ENCODE data around the gene ATM.

DNA sequence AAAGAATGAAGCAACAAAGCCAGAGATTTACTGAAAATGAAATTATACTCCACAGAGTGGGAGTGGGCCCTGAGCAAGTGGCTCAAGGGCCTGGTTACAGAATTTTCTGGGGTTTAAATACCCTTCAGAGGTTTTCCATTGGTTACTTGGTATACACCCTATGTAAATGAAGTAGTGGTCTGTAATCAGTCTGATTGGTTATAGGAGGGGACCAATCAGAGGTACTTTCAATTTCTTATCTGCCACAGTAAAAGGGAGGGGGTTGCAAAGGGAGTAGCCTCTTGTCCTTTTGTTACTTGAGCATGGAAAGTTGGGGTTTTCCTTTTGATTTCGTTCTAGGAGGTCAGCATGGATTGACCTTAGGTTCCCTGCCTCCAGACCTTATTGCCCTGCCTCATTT, 63.5 kb downstream of the ATM start:
- no peak for TF ChIP-seq POLR2A (IDR thresholded peaks at IDR 0.05)
- TF ChIP-seq, protein P1, sequence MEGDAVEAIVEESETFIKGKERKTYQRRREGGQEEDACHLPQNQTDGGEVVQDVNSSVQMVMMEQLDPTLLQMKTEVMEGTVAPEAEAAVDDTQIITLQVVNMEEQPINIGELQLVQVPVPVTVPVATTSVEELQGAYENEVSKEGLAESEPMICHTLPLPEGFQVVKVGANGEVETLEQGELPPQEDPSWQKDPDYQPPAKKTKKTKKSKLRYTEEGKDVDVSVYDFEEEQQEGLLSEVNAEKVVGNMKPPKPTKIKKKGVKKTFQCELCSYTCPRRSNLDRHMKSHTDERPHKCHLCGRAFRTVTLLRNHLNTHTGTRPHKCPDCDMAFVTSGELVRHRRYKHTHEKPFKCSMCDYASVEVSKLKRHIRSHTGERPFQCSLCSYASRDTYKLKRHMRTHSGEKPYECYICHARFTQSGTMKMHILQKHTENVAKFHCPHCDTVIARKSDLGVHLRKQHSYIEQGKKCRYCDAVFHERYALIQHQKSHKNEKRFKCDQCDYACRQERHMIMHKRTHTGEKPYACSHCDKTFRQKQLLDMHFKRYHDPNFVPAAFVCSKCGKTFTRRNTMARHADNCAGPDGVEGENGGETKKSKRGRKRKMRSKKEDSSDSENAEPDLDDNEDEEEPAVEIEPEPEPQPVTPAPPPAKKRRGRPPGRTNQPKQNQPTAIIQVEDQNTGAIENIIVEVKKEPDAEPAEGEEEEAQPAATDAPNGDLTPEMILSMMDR (IDR thresholded peaks at IDR 0.05), result no peak
